Cortex of kidney (tissue), 1 donor: ENCODE data around the gene MYL4.
"Not testable (repeated sequence)": the region's sequence is repeated elsewhere in the genome, so short reads cannot be mapped to it uniquely, and the experiment has no call there.

Experiments
- DNase-seq: peaks from one replicate; lab custom pipeline; 2025; lab: John Stamatoyannopoulos, UW

The MYL4 gene

DNA sequence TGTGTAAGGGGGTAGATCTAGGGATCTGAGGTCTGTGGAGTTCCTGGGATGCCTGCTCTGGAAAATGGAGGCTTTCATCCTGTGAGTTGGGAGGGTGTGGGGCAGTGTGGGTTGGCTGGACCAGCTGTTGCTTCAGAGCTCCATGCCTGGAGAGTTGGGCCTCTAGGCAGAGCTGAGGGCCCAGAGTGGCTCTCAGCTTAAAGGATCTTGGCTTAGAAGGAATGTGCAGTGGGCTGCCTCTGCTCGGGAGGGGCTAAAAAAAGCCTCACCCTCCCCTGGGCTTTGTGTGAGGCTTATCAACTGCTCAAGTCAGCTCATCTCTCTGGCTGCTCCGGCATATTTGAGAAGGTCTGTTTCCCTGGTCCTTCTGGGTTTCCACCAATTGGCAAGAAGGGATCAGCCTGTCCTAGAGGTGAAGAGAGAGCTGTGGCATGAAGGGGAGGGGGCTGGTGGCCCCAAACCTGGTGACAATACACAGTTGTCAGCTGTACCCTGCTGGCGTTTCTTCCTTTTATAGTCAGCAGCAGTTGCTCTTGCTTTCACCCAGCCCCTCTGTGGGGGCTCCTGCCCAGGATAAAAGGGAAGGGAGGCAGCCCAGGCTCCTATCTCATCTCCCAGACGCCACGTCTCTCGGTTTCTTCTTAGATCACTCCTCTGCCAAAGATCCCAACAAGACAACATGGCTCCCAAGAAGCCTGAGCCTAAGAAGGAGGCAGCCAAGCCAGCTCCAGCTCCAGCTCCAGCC is at the start of gene MYL4:
MYL4 (plus strand) TSS at position 605 of the 745 bp plus-strand sequence; CDS start at position 680, 75 bp downstream.
- no peak for DNase-seq

DNA sequence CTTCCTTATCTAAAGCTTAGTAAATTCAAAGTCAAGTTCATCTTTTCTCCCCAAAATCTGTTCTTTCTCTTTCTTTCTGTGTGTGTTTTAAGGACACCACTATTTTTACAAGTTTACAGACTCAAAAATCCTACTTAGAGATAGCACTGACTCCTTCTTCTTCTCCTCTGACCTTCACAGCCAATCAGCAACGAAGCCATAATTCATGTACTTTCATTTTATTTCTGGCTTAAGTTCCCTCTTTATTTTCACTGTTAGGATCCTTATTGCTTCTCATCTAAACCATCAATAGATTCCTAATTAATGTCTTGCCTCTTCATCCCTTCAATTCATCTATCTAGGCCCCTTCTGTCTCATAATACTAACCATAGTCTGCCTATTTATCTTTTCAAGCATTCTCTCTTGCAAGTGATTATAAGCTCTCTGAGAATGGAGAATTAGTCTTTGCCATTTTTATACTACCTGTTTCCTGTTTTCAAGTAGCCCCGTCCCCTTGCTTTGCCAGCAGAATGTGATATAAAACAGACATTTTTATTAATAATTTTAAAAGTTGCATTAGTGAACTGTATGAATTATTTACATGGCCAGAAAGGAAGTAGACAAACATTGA is 47.0 kb upstream of the MYL4 start:
- no peak for DNase-seq

DNA sequence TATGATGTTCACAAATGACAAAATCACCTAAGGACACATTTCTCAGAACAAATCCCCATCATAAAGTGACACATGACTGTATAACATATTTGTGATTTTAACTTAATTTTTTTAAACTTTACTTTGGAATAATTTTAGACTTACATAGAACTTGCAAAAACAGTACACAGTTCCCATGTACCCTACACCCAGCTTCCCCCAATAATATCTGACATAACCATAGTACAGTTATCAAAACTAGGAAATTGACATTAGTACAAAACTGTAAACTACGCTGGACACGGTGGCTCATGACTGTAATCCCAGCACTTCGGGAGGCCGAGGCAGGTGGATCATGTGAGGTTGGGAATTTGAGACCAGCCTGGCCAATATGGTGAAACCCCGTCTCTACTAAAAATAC is 44.9 kb upstream of the MYL4 start:
- no peak for DNase-seq

DNA sequence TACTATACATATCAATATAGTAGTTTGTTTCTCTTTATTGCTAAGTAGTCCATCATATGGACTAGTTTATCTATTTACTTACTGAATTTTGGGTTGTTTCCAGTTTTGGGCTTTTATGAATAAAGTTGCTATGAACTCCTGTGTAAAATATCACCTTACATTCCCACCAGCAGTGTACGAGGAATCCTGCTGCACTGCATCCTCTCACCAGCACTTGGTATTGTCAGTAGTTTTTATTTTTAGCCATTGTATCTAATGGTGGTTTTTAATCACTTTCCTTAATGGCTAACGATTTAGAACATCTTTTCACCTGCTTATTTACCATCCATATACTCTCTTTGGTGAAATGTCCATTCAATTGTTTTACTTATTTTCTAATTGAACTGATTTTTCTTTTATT is 44.0 kb upstream of the MYL4 start:
- no peak for DNase-seq

DNA sequence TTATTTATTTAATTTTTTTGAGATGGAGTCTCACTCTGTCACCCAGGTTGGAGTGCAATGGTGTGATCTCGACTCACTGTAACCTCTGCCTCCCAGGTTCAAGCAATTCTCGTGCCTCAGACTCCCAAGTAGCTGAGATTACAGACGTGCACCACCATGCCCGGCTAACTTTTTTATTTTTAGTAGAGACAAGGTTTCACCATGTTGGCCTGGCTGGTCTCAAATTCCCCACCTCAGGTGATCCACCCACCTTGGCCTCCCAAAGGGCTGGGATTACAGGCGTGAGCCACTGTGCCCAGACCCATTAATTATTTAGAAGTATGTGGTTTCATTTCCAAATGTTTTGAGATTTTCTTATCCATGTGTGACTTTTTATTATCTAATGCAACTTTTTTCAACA is 42.3 kb upstream of the MYL4 start:
- DNase-seq, result not testable (repeated sequence)

DNA sequence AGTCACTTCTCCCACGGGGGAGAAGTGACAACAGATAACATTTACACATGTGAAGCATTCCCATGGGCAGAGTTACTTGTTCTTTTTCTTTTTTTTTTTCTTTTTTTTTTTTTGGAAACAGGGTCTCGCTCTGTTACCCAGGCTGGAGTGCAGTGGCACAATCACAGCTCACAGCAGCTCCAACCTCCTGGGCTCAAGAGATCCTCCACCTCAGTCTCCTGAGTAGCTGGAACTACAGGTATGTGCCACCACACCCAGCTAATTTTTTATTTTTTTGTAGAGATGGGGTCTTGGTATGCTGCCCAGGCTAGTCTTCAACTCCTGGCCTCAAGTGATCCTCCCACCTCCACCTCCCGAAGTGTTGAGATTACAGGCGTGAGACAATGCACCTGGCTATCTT is 40.3 kb upstream of the MYL4 start:
- DNase-seq, result not testable (repeated sequence)

DNA sequence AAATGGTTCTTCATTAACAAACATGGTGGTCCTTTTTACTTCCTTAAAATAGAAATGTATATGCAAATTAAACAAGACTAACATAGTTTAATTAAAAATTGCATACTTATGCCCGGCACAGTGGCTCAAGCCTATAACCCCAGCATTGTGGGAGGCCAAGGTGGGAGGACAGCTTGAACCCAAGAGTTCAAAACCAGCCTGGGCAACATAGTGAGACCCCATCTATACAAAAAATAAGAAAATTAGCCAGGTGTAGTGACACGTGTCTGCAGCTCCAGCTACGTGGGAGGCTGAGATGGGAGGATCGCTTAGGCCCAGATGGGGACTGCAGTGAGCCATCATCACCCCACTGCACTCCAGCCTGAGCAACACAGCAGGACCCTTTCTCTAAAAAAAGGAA is 38.4 kb upstream of the MYL4 start:
- no peak for DNase-seq

DNA sequence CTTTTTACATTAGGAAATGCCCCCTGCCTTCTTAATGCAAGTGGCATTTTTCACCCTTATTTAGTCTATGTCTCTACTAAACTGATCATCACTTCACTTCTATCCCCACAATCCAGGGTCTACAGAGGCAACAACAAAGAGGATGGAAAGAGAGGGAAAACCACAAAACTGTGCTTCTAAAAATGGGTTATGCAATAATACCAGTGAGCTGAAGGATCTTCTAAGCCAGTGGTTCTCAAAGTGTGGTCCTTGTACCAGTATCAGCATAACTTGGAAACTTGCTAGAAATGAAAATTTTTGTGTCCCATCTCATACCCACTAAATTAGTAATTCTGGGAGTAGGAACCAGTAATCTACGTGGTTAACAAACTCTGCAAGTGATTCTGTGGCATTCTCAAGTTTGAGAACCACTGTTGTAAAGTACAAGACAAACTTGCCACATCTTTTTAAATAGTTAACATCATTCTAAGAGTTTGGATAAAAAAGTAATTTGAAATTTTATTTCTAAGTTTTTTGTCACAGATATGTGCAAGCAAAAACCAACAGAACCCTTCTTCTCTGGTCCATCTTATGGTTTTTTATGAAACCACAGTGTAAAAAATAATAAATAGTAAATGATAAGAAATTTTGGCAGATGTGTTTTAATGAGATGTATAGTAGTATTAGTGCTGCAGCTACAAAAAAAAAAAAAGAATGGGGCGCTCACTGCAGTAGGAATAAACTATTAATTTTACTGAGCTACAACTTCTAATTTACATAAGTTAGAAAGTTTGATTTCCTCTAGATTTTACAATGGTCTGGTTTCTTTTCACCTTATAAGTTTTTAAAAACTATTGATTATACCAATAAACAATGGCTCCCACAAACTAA is 36.2 kb upstream of the MYL4 start:
- no peak for DNase-seq

DNA sequence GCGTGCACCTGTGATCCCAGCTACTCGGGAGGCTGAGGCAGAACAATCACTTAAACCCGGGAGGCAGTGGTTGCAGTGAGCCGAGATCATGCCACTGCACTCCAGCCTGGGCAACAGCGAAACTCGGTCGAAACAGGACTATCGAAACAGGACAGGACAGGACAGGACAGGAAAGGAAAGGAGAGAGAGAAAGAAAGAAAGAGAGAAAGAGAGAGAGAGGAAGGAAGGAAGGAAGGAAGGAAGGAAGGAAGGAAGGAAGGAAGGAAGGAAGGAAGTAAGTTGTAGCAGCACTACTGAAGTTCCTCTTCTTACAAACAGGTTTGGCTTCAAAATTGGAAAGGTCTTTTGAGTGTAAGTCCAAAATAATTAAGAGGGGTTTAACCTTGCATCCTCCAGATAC is 34.3 kb upstream of the MYL4 start:
- DNase-seq, result not testable (repeated sequence)

DNA sequence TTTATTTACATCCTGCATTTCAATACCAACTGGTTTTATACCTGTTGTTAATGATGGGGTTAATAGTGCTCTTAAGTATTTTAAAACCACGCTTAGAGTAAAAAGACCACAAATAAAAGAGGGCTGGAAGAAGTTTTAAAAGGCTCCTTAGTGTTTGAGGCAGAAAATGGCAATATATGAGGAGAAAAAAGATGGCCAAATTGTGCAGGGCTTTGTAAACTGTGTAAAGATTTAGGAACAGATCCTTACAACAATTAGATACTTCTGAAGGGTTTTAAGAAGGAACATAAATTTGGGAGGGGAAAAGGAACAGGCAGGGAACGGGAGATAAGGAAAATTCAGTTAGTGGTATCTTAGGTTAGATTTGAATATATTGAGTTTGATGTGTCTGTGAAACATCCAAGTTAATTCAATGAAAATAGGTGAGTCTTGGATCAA is 32.7 kb upstream of the MYL4 start:
- DNase-seq, result no peak

DNA sequence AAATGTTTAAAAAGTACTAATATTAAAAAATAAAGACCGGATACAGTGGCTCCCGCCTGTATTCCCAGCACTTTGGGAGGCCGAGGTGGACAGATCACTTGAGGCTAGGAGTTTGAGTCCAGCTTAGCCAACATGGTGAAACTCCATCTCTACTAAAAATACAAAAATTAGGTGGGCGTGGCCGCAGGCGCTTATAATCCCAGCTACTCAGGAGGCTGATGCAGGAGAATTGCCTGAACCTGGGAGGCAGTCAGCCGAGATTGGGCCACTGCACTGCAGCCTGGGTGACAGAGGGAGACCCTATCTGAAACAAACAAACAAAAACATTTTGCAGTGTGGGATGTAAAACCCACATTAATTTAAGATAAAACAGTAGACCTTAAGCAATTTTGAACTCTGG is 31.9 kb upstream of the MYL4 start:
- no peak for DNase-seq

DNA sequence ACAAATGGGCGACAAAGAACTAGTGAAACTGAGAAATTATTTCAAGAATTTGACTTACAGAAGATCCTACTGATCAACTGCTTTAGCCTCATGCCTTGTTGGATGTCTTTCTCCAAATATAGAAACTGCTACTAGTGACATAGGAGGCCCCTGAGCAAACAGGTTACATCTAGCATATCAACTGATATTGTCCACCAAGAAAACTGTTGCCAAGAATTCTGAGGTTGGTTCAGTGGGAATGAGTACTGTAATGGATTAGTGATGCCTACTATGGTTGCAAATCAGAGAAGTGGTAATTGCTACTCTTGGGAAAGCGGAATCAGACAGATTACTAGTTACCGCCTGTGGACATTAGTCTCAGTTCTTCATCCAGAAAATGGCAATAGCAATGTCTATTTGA is 30.0 kb upstream of the MYL4 start:
- DNase-seq, result no peak

DNA sequence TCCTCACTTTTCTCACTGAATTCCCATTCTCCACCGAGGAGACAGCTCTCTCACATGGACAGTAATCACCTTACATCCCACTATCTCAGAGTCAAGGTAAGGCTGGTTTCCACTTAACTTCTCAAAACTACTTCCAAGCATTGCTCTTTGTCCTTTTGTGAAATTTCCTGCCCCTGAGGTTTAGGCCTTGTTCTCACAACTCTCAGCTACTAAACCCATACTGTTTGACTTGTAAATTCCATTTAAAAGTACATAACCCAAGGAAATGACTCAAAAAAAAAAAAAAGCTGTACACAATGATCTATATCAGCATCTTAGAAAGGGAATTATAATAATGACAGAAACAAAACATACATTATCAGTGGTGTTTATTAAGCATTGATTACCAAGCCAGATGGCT is 28.8 kb upstream of the MYL4 start:
- no peak for DNase-seq

DNA sequence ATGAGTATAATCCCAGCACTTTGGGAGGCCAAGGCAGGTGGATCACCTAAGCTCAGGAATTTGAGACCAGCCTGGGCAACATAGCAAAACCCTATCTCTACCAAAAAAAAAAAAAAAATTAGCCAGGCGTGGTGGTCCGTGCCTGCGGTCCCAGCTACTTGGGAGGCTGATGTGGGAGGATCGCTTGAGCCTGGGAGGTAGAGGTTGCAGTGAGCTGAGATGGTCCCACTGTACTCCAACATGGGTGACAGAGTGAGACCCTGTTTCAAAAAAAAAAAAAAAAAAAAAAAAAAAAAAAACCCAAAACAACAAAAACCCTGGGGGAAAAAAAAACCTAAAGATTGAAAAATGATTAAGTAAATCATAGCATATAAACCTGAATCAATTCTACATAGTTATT is 28.2 kb upstream of the MYL4 start:
- not testable (repeated sequence) for DNase-seq

DNA sequence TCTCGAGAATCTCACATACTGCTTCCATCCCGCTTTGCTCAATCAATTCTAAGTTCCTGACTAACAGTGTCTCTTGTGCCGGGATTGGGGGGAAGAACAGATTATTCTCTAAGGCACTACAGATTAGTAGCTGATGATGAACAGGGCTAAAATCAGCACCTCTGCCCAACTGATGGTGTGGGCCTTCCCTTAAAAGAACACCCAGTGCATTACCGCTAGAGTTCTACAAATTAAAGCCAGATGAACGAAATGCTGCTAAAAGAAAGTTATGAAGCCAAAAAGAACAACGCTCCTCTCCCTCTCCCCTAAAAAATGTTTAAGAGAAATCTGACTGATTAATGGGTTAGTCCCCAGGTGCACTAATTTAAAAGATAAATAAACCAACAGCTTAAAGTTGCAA is 24.5 kb upstream of the MYL4 start:
- DNase-seq, result no peak

DNA sequence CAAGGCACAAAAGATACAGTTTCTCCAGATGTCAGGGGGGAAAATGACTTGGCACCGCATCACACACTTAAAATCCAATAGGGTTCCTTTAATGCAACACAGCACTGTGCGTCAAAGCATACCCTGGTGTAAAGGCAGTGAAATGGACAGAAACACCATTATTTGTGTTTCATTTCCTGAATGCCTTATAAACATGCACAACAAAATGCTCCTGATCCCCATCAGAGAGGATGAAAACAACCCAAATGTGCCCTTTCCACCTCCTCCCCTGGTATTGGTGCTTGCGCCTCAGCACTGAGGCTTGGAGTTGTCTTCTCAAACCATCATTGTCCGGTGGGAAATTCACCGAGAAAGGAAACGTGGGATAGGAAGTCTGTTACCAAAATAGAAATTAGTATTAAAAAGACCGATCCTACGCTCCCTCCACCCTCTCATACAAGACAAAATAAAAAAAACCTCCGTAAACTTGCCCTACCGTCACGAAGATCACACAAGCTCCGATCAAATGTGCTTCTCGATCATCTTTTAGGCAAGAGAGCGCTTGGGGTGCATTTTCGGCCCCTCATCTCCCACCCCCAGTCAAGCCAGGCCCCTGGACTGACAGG is 20.8 kb upstream of the MYL4 start:
- DNase-seq, result no peak

DNA sequence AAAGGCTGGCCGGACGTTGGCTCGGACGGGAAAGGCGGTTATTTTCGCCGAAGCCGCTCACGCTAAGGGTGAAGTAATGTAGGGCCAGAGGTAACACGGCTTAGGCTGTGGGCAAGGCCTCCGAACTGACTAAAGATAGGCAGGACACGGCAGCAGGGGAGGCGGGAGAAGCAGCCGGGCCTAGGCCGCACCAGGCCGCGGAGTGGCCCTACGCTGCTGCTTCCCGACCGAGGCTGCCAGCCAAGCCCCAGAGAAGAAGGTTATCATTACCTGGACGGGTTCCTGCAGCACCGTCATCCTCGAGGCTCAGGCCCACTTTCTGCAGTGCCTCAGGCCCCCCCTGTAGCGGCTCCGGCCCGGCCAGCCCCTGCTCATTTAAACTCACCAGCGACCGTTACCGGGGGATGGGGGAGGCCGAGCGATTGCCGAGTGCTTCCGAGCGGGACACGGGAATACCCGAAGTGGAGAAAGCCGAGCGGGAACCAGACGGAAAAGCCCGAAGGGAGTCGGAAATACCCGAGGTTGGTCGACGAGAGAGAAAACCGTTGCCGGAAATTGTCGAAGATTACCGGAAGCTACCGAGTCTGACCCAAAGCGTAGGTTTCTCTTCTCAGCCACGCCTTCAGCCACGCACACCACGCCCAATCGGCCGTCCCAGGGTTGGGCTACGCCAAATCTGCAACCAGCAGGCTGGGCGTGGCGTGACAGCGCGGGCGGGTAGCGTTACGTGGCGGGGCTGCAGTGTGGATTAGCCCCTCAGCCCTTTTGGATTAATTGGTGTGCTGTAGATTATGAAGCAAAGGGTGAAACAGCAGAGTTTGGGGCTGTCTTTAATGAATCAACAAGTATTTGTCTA is 20.0 kb upstream of the MYL4 start, which contains the start of gene CDC27:
CDC27 (minus strand) TSS at position 420 of the 856 bp plus-strand sequence; CDS start at position 297, 123 bp downstream.
- DNase-seq, result peak; percentile 70

DNA sequence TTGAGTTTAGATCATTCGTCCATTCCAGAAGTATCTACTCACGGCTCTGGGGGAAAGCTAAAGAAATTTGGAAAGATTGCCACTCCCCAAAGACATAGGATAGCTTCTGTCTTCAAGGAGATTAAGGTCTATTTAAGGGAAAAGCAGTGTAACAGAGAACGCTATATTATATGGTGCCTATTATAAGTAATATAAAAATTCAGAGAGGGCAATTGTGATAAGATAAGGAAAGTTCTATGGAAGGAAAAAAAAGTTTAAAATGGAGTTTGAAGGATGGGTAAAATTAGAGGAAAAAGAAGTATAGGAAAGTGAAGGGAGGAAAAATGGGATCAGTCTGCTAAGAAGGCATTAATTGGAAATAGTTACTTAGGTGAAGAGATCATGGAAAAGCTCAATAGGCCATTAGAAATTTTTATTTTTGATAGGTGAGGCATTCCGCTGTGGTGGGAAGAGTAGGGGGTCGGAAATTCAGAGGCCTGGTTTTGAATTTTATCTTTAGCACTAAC is 19.4 kb upstream of the MYL4 start:
- DNase-seq, result no peak

DNA sequence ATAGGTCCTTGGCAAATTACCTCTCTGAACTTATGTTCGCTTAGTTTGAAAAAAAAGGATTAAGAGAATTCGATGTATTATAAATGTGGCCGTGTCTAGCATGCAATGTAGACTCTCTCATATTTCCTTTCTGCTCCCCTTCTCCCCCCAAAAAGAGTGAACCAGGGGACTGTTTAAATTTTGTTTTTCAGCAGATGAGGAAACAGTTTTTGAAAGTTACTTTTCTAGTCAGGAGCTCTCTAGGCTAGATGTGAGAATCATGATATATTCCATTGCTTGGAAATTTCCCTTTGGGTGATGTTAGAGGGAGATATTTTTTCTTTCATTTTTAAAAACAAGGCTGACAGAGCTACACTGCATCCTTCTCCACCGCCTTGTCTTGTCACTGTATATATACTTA is 18.9 kb upstream of the MYL4 start:
- no peak for DNase-seq

DNA sequence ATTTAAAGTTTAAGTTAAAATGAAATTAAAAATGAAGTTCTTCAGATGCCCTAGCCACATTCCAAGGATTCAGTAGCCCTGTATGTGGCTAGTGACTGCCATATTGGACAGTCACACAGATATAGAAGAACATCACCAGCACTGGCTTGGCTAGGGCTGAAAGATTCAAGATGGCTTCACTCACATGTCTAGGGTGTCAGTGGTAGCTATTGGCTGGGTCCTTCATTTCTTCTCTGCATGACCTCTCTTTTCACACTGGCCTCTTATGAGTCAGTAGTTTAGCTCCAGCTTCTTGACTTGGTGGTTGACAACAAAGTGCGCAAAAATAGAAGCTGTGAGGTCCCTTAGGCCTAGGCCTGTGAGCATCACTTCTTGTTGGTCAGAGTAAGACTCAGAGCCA is 18.4 kb upstream of the MYL4 start:
- no peak for DNase-seq

DNA sequence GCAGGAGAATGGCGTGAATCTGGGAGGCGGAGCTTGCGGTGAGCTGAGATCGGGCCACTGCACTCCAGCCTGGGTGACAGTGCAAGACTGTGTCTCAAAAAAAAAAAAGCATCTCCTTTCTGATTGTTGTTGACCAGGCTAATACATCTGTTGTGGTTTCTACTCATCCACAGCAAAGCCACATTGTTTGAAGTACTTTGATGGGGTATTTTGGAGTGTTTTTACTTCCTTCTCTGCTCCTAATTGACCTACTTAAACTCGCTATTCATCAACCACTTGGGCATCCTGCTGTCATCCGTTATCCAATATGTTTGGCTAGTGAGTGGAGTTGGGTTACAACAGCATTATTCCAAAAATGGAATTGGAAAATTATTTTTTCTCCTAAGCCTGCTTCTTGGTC is 16.6 kb upstream of the MYL4 start:
- DNase-seq, result no peak
